ENCODE data around the gene AGER.
"Not testable (repeated sequence)": the region's sequence is repeated elsewhere in the genome, so short reads cannot be mapped to it uniquely, and the experiment has no call there.

Gene AGER

DNA sequence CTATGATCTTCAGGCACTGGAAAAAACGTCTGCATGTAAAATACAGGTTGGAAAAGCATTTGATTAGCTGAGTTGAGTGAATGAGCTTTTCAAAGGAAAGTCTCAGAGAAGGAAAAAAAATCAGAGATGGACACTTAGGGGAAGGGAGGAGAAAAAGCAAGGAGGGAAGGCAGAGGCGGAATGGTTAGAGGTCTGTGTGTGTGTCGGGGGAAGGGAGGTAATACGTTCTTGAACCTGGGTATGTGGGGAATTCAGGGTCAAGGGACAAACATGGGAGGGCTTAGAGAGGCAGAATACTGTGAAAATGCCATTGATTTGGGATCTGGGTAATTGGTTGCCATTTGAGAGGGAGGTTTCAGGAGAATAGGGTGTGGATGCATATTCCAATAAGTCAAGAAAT, 37.4 kb downstream of the AGER start:
- no peak for DNase-seq

DNA sequence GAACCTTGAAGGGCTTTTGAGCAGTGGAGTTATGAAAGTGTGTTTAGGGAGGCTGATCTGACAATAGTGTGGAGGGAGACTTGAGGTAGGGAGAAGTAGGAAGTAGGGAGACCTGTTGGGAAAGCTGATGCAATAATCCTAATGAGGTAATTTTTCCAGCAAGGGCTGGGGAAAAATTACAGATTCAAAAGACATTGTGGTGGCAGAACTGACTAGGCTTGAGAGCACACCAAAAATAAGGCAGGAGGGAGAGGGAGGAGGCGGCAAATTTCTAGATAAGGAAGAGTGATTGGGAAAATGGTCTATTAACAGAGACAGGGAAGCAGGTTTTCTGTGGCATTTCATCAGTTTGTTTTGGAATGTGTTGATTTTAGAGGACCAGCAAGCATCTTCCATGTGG, 37.8 kb downstream of the AGER start:
- no peak for DNase-seq

- not testable (repeated sequence) for DNase-seq
Measured at GRCh38 chr6:32144238-32144637, 39.8 kb downstream of the AGER start.

DNA sequence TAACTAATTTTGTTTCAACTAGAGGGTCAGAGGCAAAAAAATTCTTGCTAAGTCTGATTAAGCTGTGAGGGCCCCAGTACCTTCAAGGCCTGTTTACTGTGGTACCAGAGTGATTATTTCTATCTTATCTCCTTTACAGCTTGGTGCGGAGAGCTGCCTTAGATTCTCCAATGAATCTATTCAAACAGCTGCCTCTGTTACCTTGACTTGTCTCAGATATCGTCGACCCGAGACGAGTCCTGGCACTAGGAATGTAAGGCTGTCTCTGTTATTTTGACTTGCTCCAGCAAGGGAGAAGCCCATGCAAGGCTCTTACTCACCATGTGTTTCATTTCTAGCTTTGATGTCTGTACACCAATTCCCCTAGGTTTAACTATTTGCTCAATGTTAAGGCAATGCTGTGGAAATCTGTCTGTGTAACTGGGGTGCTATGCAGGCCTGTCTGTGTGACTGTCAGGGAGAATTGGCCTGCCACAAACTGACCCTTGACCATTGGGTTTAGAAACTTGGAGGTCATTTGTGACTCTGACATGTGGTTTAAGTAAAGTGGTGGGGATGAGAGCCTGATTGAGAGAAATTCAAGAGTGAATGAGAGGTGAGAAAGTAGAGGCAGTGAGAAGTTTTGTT, 43.5 kb downstream of the AGER start:
- DNase-seq = no peak

- no peak for DNase-seq
Measured at GRCh38 chr6:32139590-32139989, 44.5 kb downstream of the AGER start.

DNA sequence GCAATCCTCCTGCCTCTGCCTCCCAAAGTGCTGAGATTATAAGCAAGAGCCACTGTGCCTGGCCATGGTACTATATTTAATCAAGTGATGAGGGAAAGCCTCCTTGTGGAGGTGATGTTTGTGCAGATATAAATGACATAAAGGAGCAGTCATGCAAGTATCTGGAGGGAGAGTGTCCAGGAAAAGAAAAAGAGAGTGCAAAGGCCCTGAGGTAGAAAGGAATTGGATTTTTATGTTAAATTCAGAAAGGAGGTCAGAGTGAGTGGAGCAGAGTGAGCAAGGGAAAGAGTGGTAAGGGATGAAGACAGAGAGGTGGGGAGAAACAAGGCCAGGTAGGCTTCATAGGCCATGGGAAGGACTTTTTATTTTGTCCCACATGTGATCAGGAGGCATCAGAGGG, 46.6 kb downstream of the AGER start:
- DNase-seq = no peak

DNA sequence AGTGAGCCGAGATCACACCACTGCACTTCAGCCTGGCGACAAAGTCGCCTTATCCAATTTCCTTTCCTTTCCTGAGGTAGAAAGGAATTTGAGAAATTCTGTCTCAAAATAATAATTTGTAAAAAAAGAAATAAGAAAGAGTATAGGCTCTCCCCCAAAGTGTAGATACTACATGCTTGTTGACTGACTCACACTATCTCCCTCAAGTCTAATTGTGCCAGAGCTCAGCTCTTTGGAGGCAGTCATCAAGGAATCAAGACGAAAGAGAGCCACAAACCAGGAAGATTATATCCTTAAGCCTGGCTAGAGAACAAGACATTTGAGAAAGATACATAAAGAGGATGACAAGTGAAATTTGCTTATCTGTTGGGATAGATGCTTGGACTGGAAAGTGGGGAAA, 50.3 kb downstream of the AGER start:
- no peak for DNase-seq

- no peak for DNase-seq
Measured at GRCh38 chr6:32132110-32132509, 51.9 kb downstream of the AGER start.

DNA sequence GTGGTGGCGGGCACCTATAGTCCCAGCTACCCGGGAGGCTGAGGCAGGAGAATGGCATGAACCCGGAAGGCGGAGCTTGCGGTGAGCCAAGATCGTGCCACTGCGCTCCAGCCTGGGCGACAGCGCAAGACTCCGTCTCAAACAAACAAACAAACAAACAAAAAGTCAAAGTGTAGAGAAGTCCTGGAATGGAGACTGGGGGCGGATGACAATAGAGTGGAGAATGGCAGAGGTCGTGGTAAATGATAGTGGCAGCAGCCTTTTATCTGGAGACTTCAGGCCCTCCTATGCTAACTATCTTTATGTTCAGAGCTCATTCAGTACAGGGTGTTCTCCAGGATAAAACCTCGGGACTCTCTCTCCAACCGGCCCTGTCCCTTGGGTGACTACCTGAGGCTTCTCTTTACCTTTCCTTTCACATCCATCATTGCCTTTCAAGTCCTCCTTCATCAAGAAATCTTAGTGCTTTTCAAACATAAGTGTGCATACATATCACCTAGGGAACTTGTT, 52.6 kb downstream of the AGER start:
- no peak for DNase-seq

Measured in GOT3 (cell line).